Measurements from ENCODE around the gene RGS10.
A peak's percentile ranks its signal among the peaks of the same experiment; 100 is the strongest.

RGS10 gene

GRCh38 chr10:119542988-119543813 is 682 bp upstream of the RGS10 start (continued):
- TF ChIP-seq TSHZ1 (tag by site-specific recombination; IDR thresholded peaks at IDR 0.05; ENCODE audit: borderline replicate concordance) (no peak), ZNF549 (tag by site-specific recombination; IDR thresholded peaks at IDR 0.05) (no peak), ZNF426 (tag by site-specific recombination; IDR thresholded peaks at IDR 0.05) (no peak), ZNF221 (tag by site-specific recombination; IDR thresholded peaks at IDR 0.05; ENCODE audit: borderline replicate concordance) (no peak), ZNF624 (tag by site-specific recombination; IDR thresholded peaks at IDR 0.05) (no peak), GFI1B (tag by site-specific recombination; IDR thresholded peaks at IDR 0.05) (no peak), ZNF514 (tag by site-specific recombination; IDR thresholded peaks at IDR 0.05) (no peak), ZNF747 (tag by site-specific recombination; IDR thresholded peaks at IDR 0.05) (no peak), ZSCAN4 (tag by site-specific recombination; IDR thresholded peaks at IDR 0.05) (no peak), ZNF530 (tag by site-specific recombination; IDR thresholded peaks at IDR 0.05; ENCODE audit: low read depth) (no peak), ZNF555 (tag by site-specific recombination; conservative IDR thresholded peaks at IDR 0.05) (no peak), KLF9 (tag by site-specific recombination; IDR thresholded peaks at IDR 0.05; ENCODE audit: low read depth) (peak; percentile 74; the same call in 1 of the 2 replicates), MZF1 (tag by site-specific recombination; IDR thresholded peaks at IDR 0.05; ENCODE audit: borderline replicate concordance) (no peak), ZNF335 (tag by site-specific recombination; conservative IDR thresholded peaks at IDR 0.05) (peak; percentile 52), SCRT2 (tag by site-specific recombination; IDR thresholded peaks at IDR 0.05) (no peak), ZFP37 (tag by site-specific recombination; IDR thresholded peaks at IDR 0.05) (peak; percentile 59; the same call in 1 of the 2 replicates), PRDM2 (tag by site-specific recombination; IDR thresholded peaks at IDR 0.05; ENCODE audit: borderline replicate concordance) (no peak), ZNF639 (tag by site-specific recombination; IDR thresholded peaks at IDR 0.05) (no peak), ZFHX2 (tag by site-specific recombination; conservative IDR thresholded peaks at IDR 0.05) (peak; percentile 13; the same call in 1 of the 2 replicates), ZNF112 (tag by site-specific recombination; IDR thresholded peaks at IDR 0.05) (no peak), ZNF518A (tag by site-specific recombination; conservative IDR thresholded peaks at IDR 0.05; ENCODE audit: low read depth) (no peak)

All from HEK293 (cell line).